OCI-LY7 (cell line): Measurements from ENCODE around the gene MAP3K2. TPM values are rescaled to one million over a fixed set of nuclear protein-coding genes. Genes with fewer than 3 reads are reported as not detected.

Source experiments
- BruUV-seq: library from RNA; stranded (reverse); fragments of 400-500 nt; replicated peaks from 2 replicates; lab custom pipeline; 2021; lab: Mats Ljungman, UMichigan
- CTCF ChIA-PET: fragments of 300-600 bp; sonication (Branson Sonifier 250); formaldehyde crosslinking; loops from one replicate; lab custom pipeline; 2022; ENCODE audit warnings: antibody characterized with exemption; ENCODE audit not compliant: unreplicated experiment; lab: Charles Lee
- POLR2A ChIA-PET: fragments of 300-600 bp; sonication (Branson Sonifier 250); formaldehyde crosslinking; loops from one replicate; lab custom pipeline; 2022; ENCODE audit warnings: antibody characterized with exemption; lab: Charles Lee
- DNase-seq: peaks from one replicate; pipeline ENCODE4 v3.0.0-alpha.2; 2015; ENCODE audit warnings: low spot score
- H2AFZ ChIP-seq: fragments of 200-600 bp; sonication (generic), shearing (Covaris generic); 2 replicates; pipeline ENCODE4 v1.6.1; 2014; ENCODE audit warnings: mild to moderate bottlenecking, antibody characterized with exemption, low read length, moderate library complexity
- H3K27ac ChIP-seq: fragments of 200-600 bp; sonication (generic); 2 replicates; pipeline ENCODE4 v1.5.1; 2014; ENCODE audit warnings: mixed run types, low read depth, mild to moderate bottlenecking, moderate library complexity, low read length, inconsistent platforms; ENCODE audit not compliant: poor library complexity, severe bottlenecking
- H3K36me3 ChIP-seq: fragments of 200-600 bp; sonication (generic); 2 replicates; pipeline ENCODE4 v1.6.1; 2014; ENCODE audit warnings: mild to moderate bottlenecking, antibody characterized with exemption, low read length, moderate library complexity, mixed read lengths; ENCODE audit not compliant: insufficient read depth
- H3K4me1 ChIP-seq: fragments of 200-600 bp; sonication (generic); 2 replicates; pipeline ENCODE4 v1.5.1; 2014; ENCODE audit warnings: mild to moderate bottlenecking, low read length; ENCODE audit not compliant: insufficient read depth, poor library complexity, severe bottlenecking
- H3K4me2 ChIP-seq: fragments of 200-600 bp; sonication (generic); 2 replicates; pipeline ENCODE4 v1.6.1; 2014; ENCODE audit warnings: mild to moderate bottlenecking, low read length
- H3K4me3 ChIP-seq: fragments of 200-600 bp; sonication (generic); 2 replicates; pipeline ENCODE4 v1.5.1; 2014; ENCODE audit warnings: mild to moderate bottlenecking, low read depth, low read length; ENCODE audit not compliant: poor library complexity, severe bottlenecking
- H3K79me2 ChIP-seq: fragments of 200-600 bp; sonication (generic); 2 replicates; pipeline ENCODE4 v1.6.1; 2016; ENCODE audit warnings: low read depth, mild to moderate bottlenecking, low read length, moderate library complexity, mixed read lengths; ENCODE audit not compliant: insufficient read depth
- H3K9me2 ChIP-seq: fragments of 200-600 bp; sonication (generic); 2 replicates; pipeline ENCODE4 v1.6.1; 2016; ENCODE audit warnings: mild to moderate bottlenecking, low read length, mixed read lengths; ENCODE audit not compliant: insufficient read depth
- H3K9me3 ChIP-seq: fragments of 200-600 bp; sonication (generic); 2 replicates; pipeline ENCODE4 v1.6.1; 2014; ENCODE audit warnings: mild to moderate bottlenecking, mixed run types, low read length, mixed read lengths
- H4K20me1 ChIP-seq: fragments of 200-600 bp; sonication (generic); 2 replicates; pipeline ENCODE4 v1.6.1; 2014; ENCODE audit warnings: mild to moderate bottlenecking, antibody characterized with exemption, low read length, moderate library complexity, mixed read lengths; ENCODE audit not compliant: insufficient read depth
- EZH2phosphoT487 ChIP-seq: fragments of 200-600 bp; sonication (generic); IDR thresholded peaks from 2 replicates; pipeline ENCODE4 v1.6.1; 2018; ENCODE audit warnings: low read depth, borderline replicate concordance, mild to moderate bottlenecking, mixed run types, antibody characterized with exemption, low read length, moderate library complexity, mixed read lengths
- intact Hi-C: fragments of 100-400 bp; cut with micrococcal nuclease; formaldehyde crosslinking; loops from one replicate; pipeline ENCODE4 v1.10.0; 2022; ENCODE audit not compliant: unreplicated experiment
- total RNA-seq, 2 experiments: library from RNA; depleted of rRNA in 1 of 2; stranded (reverse); fragments of >200 nt in 1 of 2; shearing (Covaris generic) in 1 of 2; gene quantifications; 2 replicates each; pipeline ENCODE4 v1.2.3, GENCODE V29; 2014 to 2022
- TF ChIP-seq, protein P1 (sequence below): fragments of 200-600 bp; sonication (generic); conservative IDR thresholded peaks from 2 replicates; pipeline ENCODE4 v1.5.1; 2014; ENCODE audit warnings: mild to moderate bottlenecking, antibody characterized with exemption, low read length, moderate library complexity, mixed read lengths

Gene MAP3K2
- total RNA-seq, 2 experiments from 2014 or later = 33.2 to 52.5 TPM

DNA sequence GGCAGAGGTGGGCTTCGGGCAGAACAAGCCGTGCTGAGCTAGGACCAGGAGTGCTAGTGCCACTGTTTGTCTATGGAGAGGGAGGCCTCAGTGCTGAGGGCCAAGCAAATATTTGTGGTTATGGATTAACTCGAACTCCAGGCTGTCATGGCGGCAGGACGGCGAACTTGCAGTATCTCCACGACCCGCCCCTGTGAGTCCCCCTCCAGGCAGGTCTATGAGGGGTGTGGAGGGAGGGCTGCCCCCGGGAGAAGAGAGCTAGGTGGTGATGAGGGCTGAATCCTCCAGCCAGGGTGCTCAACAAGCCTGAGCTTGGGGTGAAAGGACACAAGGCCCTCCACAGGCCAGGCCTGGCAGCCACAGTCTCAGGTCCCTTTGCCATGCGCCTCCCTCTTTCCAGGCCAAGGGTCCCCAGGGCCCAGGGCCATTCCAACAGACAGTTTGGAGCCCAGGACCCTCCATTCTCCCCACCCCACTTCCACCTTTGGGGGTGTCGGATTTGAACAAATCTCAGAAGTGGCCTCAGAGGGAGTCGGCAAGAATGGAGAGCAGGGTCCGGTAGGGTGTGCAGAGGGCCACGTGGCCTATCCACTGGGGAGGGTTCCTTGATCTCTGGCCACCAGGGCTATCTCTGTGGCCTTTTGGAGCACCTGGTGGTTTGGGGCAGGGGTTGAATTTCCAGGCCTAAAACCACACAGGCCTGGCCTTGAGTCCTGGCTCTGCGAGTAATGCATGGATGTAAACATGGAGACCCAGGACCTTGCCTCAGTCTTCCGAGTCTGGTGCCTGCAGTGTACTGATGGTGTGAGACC lies 30.7 kb upstream of the MAP3K2 start, which contains the start of gene PROC:
Gene PROC, plus strand, starts transcription at position 128 of the 812 bp plus-strand sequence. CDS start 1,516 bp downstream, outside the sequence.
- no peak within 1 kb of the TSS for H3K27ac ChIP-seq
- no peaks in the 10 kb centered on the region; the same call in 1 of the 2 replicates for H3K9me3 ChIP-seq
- BruUV-seq = no TSS peak
- H2AFZ ChIP-seq = no peak within 1 kb of the TSS
- no peak for DNase-seq
- no peak within 1 kb of the TSS for H3K4me2 ChIP-seq
- H3K79me2 ChIP-seq = no peaks in the 10 kb centered on the region
- POLR2A ChIA-PET = no interaction called here
- TF ChIP-seq EZH2phosphoT487 = no peak
- TF ChIP-seq, protein P1, sequence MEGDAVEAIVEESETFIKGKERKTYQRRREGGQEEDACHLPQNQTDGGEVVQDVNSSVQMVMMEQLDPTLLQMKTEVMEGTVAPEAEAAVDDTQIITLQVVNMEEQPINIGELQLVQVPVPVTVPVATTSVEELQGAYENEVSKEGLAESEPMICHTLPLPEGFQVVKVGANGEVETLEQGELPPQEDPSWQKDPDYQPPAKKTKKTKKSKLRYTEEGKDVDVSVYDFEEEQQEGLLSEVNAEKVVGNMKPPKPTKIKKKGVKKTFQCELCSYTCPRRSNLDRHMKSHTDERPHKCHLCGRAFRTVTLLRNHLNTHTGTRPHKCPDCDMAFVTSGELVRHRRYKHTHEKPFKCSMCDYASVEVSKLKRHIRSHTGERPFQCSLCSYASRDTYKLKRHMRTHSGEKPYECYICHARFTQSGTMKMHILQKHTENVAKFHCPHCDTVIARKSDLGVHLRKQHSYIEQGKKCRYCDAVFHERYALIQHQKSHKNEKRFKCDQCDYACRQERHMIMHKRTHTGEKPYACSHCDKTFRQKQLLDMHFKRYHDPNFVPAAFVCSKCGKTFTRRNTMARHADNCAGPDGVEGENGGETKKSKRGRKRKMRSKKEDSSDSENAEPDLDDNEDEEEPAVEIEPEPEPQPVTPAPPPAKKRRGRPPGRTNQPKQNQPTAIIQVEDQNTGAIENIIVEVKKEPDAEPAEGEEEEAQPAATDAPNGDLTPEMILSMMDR = no peak
- H3K4me3 ChIP-seq = no peak within 1 kb of the TSS
- H3K36me3 ChIP-seq = no peaks in the 10 kb centered on the region
- no peaks in the 10 kb centered on the region for H4K20me1 ChIP-seq
- intact Hi-C loops = no loop called here
- peaks cover 22% of the 10 kb centered on the region for H3K4me1 ChIP-seq
- H3K9me2 ChIP-seq = no peaks in the 10 kb centered on the region
- CTCF ChIA-PET = no interaction called here

DNA sequence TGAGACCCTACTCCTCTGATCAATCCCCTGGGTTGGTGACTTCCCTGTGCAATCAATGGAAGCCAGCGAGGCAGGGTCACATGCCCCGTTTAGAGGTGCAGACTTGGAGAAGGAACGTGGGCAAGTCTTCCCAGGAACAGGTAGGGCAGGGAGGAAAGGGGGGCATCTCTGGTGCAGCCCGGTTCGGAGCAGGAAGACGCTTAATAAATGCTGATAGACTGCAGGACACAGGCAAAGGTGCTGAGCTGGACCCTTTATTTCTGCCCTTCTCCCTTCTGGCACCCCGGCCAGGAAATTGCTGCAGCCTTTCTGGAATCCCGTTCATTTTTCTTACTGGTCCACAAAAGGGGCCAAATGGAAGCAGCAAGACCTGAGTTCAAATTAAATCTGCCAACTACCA lies 29.6 kb upstream of the MAP3K2 start:
- Histone ChIP-seq H3K9me3 (peaks cover 10% of the 10 kb centered on the region; the same call in 1 of the 2 replicates), H3K36me3 (no peaks in the 10 kb centered on the region), H3K4me1 (peaks cover 25% of the 10 kb centered on the region), H3K27ac (no peak overlapping the region), H3K9me2 (no peaks in the 10 kb centered on the region), H4K20me1 (no peaks in the 10 kb centered on the region), H3K4me2 (no peak overlapping the region), H3K79me2 (no peaks in the 10 kb centered on the region), H2AFZ (no peak overlapping the region), H3K4me3 (no peak overlapping the region)
- intact Hi-C loops = loop anchor here (2.0 kb wide), 1 partner anchor 29 kb away; no protein-coding TSS in a partner anchor
- POLR2A ChIA-PET = no interaction called here
- TF ChIP-seq, protein P1 = no peak
- TF ChIP-seq EZH2phosphoT487 = no peak
- no TSS peak for BruUV-seq
- no peak for DNase-seq
- CTCF ChIA-PET = no interaction called here

DNA sequence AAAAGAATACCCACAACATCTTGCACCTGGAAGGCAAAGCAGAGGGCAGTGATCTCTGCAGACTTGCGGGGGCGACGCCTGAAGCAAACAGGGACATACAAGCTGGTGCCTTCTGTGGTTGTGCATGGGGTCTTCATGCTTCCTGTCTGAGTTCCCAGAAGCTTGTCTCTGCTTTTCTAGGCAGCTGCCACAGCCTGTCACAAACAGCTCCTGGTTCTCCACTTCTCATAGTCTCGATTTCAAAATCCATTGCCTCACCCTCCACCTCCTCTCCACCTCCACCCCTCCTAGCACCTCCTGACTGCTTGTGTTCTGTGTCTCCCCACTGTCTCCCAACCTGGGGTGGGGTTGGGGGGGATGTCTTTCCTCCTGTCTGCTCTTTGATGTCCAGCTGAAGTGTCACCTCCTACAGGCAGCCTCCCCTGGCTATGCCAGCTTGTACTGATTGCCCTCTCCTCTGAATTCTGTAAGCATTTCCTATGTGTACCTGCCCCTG lies 28.8 kb upstream of the MAP3K2 start:
- POLR2A ChIA-PET = interaction anchor here (0.9 to 1.4 kb wide), 2 partner anchors 14 to 28 kb away, joined by 3 to 5 read pairs; no protein-coding TSS in a partner anchor
- H3K4me1 ChIP-seq = peaks cover 29% of the 10 kb centered on the region
- H3K36me3 ChIP-seq = no peaks in the 10 kb centered on the region
- H2AFZ ChIP-seq = peak overlapping the region; percentile 82
- no TSS peak for BruUV-seq
- H3K79me2 ChIP-seq = no peaks in the 10 kb centered on the region
- H3K4me2 ChIP-seq = peak overlapping the region; percentile 74
- peak overlapping the region; percentile 59 for H3K4me3 ChIP-seq
- no peak for TF ChIP-seq EZH2phosphoT487
- TF ChIP-seq, protein P1 = no peak
- H3K9me3 ChIP-seq = peaks cover 12% of the 10 kb centered on the region; the same call in 1 of the 2 replicates
- intact Hi-C loops = loop anchor here (2.0 kb wide), 1 partner anchor 28 kb away; no protein-coding TSS in a partner anchor
- peak; percentile 41 for DNase-seq
- no peaks in the 10 kb centered on the region for H4K20me1 ChIP-seq
- no peak overlapping the region for H3K27ac ChIP-seq
- no peaks in the 10 kb centered on the region for H3K9me2 ChIP-seq
- CTCF ChIA-PET = interaction anchor here (0.6 kb wide), 1 partner anchor 93 kb away, joined by 3 read pairs; no protein-coding TSS in a partner anchor
